ENCODE results near the gene SNRK.

SNRK gene

GRCh38 chr3:43286115-43286840 is at the start of gene SNRK:
TSS of gene SNRK (plus strand) at chr3:43286540. CDS start at chr3:43303204, 16,664 bp downstream.
- DNase-seq: peak; percentile 84 to 97 (median 90)

GRCh38 chr3:43238801-43239200 is 47.5 kb upstream of the SNRK start:
- no peak for DNase-seq

- DNase-seq: no peak
These were observed 46.6 kb upstream of the SNRK start for GRCh38 chr3:43239755-43240154.

GRCh38 chr3:43243590-43244587 is 42.5 kb upstream of the SNRK start:
- peak in 1 of 6 experiments; percentile 7 for DNase-seq

- no peak for DNase-seq
These were observed 41.6 kb upstream of the SNRK start for GRCh38 chr3:43244694-43245093.

- DNase-seq: peak in 3 of 6 experiments; percentile 20 to 48 (median 46)
These were observed 39.4 kb upstream of the SNRK start for GRCh38 chr3:43246976-43247375.

- DNase-seq: no peak
These were observed 38.7 kb upstream of the SNRK start for GRCh38 chr3:43247561-43248184.

GRCh38 chr3:43248185-43248583 is 38.2 kb upstream of the SNRK start:
- no peak for DNase-seq

GRCh38 chr3:43248973-43249372 is 37.4 kb upstream of the SNRK start:
- no peak for DNase-seq

- DNase-seq: no peak
These were observed 36.9 kb upstream of the SNRK start for GRCh38 chr3:43249405-43249804.

GRCh38 chr3:43253294-43253693 is 33.0 kb upstream of the SNRK start:
- no peak for DNase-seq

- DNase-seq: no peak
These were observed 32.2 kb upstream of the SNRK start for GRCh38 chr3:43254125-43254524.

GRCh38 chr3:43255662-43256061 is 30.7 kb upstream of the SNRK start:
- no peak for DNase-seq

- DNase-seq: no peak
These were observed 29.5 kb upstream of the SNRK start for GRCh38 chr3:43256714-43257461.

- DNase-seq: no peak
These were observed 28.5 kb upstream of the SNRK start for GRCh38 chr3:43257850-43258249.

- DNase-seq: no peak
These were observed 26.7 kb upstream of the SNRK start for GRCh38 chr3:43259626-43260025.

- no peak for DNase-seq
These were observed 25.9 kb upstream of the SNRK start for GRCh38 chr3:43260412-43260811.

GRCh38 chr3:43262194-43262593 is 24.1 kb upstream of the SNRK start:
- no peak for DNase-seq

- DNase-seq: no peak
These were observed 19.9 kb upstream of the SNRK start for GRCh38 chr3:43266451-43266850.

- no peak for DNase-seq
These were observed 19.3 kb upstream of the SNRK start for GRCh38 chr3:43266995-43267394.

- no peak for DNase-seq
These were observed 17.7 kb upstream of the SNRK start for GRCh38 chr3:43268636-43269035.

GRCh38 chr3:43270078-43270477 is 16.3 kb upstream of the SNRK start:
- no peak for DNase-seq

- no peak for DNase-seq
These were observed 12.9 kb upstream of the SNRK start for GRCh38 chr3:43273416-43273815.
